Upper lobe of left lung (tissue), 4 donors: ENCODE results near the gene MRPL43.

Experiments
- POLR2A ChIP-seq, 4 donors: fragments of 450-650 bp; IDR thresholded peaks; one replicate each; pipeline ENCODE4 v1.5.1; 2016 to 2017; ENCODE audit warnings: antibody characterized with exemption in 4 of 4, mild to moderate bottlenecking in 2 of 4
- POLR2AphosphoS5 ChIP-seq, 2 donors: sonication (generic); formaldehyde crosslinking; IDR thresholded peaks; one replicate each; pipeline ENCODE4 v1.5.1; 2017; ENCODE audit warnings: antibody characterized with exemption in 2 of 2
- TF ChIP-seq, protein P1 (sequence below), 6 experiments: fragments of 450-650 bp in 4 of 6; fragments of 200-600 bp in 2 of 6; sonication (generic) in 2 of 6; IDR thresholded peaks; one replicate each; pipeline ENCODE4 v1.5.1; 2016 to 2019; ENCODE audit warnings: antibody characterized with exemption in 6 of 6

GRCh38 chr10:100978121-100978900 is 9.0 kb downstream of the MRPL43 start:
- TF ChIP-seq, protein P1, sequence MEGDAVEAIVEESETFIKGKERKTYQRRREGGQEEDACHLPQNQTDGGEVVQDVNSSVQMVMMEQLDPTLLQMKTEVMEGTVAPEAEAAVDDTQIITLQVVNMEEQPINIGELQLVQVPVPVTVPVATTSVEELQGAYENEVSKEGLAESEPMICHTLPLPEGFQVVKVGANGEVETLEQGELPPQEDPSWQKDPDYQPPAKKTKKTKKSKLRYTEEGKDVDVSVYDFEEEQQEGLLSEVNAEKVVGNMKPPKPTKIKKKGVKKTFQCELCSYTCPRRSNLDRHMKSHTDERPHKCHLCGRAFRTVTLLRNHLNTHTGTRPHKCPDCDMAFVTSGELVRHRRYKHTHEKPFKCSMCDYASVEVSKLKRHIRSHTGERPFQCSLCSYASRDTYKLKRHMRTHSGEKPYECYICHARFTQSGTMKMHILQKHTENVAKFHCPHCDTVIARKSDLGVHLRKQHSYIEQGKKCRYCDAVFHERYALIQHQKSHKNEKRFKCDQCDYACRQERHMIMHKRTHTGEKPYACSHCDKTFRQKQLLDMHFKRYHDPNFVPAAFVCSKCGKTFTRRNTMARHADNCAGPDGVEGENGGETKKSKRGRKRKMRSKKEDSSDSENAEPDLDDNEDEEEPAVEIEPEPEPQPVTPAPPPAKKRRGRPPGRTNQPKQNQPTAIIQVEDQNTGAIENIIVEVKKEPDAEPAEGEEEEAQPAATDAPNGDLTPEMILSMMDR (IDR thresholded peaks at IDR 0.05) = no peak
- TF ChIP-seq POLR2A (IDR thresholded peaks at IDR 0.05) = no peak
- no peak for TF ChIP-seq POLR2AphosphoS5 (IDR thresholded peaks at IDR 0.05)
